Suprapubic skin (tissue), 4 donors: ENCODE data around the gene UBA1.

Experiments
- CTCF ChIP-seq, 2 donors: fragments of 200-600 bp in 1 of 2; fragments of 450-650 bp in 1 of 2; sonication (generic) in 1 of 2; IDR thresholded peaks; one replicate each; pipeline ENCODE4 v1.5.1; 2016 to 2019; ENCODE audit warnings: antibody characterized with exemption in 2 of 2, mild to moderate bottlenecking in 1 of 2, moderate library complexity in 1 of 2
- EP300 ChIP-seq: sonication (generic); formaldehyde crosslinking; IDR thresholded peaks from one replicate; pipeline ENCODE4 v1.6.1; 2017; ENCODE audit warnings: antibody characterized with exemption
- POLR2A ChIP-seq, 2 donors: fragments of 450-650 bp; IDR thresholded peaks; one replicate each; pipeline ENCODE4 v1.6.1; 2017; ENCODE audit warnings: antibody characterized with exemption in 2 of 2, mild to moderate bottlenecking in 2 of 2, moderate library complexity in 2 of 2
- POLR2AphosphoS5 ChIP-seq, 3 donors: sonication (generic); formaldehyde crosslinking; IDR thresholded peaks; one replicate each; pipeline ENCODE4 v1.6.1; 2017; ENCODE audit warnings: antibody characterized with exemption in 3 of 3

GRCh38 chrX:47214435-47215077, 20.9 kb downstream of the UBA1 start:
- TF ChIP-seq CTCF (IDR thresholded peaks at IDR 0.05) (no peak), POLR2AphosphoS5 (IDR thresholded peaks at IDR 0.05) (no peak), POLR2A (IDR thresholded peaks at IDR 0.05) (no peak), EP300 (no peak)
